Measurements from ENCODE around the gene PSAT1. TPM values are rescaled to one million over a fixed set of nuclear protein-coding genes. Genes with fewer than 3 reads are reported as not detected.

Gene PSAT1
- total RNA-seq, 1 donor from 2014 or later: 6.9 TPM

DNA sequence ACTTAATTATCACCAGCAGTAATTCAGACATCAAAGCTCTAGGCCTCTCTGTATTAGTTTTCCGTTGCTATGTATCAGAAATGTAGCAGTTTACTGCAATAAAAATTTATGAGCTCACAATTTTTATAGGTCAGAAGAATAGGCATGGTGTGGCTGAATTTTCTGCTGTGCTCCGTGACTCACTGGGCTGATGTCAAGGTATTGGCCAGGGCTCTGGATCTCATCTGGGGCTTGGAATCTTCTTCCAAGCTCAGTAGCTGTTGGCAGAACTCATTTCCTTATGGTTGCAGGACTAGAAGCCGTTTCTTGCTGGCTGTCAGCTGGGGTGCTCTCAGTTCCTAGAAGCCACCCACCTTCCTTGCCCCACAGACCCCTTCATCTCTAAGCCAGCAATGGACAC, 66.3 kb downstream of the PSAT1 start:
- Histone ChIP-seq H3K4me3 (no peak overlapping the region), H3K4me1 (no peaks in the 10 kb centered on the region), H3K9me3 (no peaks in the 10 kb centered on the region), H3K36me3 (no peaks in the 10 kb centered on the region), H3K27ac (no peak overlapping the region), H3K27me3 (no peaks in the 10 kb centered on the region)
- intact Hi-C loops (cut with DNase I): no loop called here
- no peak for TF ChIP-seq POLR2A (IDR thresholded peaks at IDR 0.05)
- TF ChIP-seq, protein P1, sequence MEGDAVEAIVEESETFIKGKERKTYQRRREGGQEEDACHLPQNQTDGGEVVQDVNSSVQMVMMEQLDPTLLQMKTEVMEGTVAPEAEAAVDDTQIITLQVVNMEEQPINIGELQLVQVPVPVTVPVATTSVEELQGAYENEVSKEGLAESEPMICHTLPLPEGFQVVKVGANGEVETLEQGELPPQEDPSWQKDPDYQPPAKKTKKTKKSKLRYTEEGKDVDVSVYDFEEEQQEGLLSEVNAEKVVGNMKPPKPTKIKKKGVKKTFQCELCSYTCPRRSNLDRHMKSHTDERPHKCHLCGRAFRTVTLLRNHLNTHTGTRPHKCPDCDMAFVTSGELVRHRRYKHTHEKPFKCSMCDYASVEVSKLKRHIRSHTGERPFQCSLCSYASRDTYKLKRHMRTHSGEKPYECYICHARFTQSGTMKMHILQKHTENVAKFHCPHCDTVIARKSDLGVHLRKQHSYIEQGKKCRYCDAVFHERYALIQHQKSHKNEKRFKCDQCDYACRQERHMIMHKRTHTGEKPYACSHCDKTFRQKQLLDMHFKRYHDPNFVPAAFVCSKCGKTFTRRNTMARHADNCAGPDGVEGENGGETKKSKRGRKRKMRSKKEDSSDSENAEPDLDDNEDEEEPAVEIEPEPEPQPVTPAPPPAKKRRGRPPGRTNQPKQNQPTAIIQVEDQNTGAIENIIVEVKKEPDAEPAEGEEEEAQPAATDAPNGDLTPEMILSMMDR (IDR thresholded peaks at IDR 0.05): no peak
- TF ChIP-seq POLR2AphosphoS5 (IDR thresholded peaks at IDR 0.05; ENCODE audit: insufficient read depth in 1 of 2, low read depth in 1 of 2): no peak
- no peak for DNase-seq (ENCODE audit: extremely low spot score in 2 of 2)

DNA sequence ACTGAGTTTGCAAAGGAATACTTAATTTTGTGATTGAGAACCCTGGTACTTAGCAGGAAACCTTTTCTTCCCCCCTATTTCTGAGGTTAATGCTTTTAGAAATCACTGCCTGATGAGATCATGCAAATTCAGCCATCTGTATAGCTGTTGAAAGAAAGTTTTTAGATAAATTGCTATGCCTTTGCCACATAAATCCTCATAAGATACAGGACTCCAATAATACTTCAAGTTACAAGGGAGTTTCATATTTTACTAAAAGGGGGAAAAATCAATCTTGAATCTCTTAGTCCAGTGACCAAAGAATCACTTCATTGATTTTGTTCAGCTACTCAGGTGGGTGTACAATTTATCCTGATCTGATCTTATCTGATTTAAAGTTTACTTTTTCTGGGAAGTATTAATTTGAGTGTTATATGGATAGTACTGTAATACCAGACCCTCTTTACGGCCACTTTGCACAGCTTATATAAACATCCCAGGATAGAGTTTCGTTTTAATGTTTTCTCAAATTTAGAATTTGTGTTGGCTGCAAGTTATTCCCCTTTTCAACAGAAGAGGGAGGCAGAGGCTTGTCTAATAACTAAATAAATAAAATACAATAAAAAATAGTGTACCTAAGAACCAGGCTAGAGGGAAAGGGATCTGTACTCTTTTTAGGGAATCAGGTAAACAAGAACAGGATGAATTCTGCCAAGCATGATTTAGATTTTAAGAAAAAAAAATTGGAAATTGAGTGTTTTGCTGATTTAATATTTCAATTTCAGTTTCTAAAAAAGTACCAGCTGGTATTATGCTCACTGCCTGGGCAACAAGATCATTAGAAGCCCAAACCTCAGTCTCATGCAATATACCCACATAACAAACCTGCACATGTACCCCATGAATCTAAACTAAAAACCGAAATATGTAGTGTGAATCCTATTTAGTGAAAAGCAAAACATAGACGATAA, 69.1 kb downstream of the PSAT1 start:
- Histone ChIP-seq H3K27ac (no peak overlapping the region), H3K4me1 (no peaks in the 10 kb centered on the region), H3K36me3 (no peaks in the 10 kb centered on the region), H3K9me3 (no peaks in the 10 kb centered on the region), H3K4me3 (no peak overlapping the region), H3K27me3 (no peaks in the 10 kb centered on the region)
- DNase-seq (ENCODE audit: extremely low spot score in 2 of 2): no peak
- TF ChIP-seq, protein P1 (IDR thresholded peaks at IDR 0.05): peak in 2 of 3 experiments; percentile 19 to 35
- no peak for TF ChIP-seq POLR2A (IDR thresholded peaks at IDR 0.05)
- TF ChIP-seq POLR2AphosphoS5 (IDR thresholded peaks at IDR 0.05; ENCODE audit: insufficient read depth in 1 of 2, low read depth in 1 of 2): no peak
- intact Hi-C loops (cut with DNase I): loop anchor here (5.0 kb wide), 1 partner anchor 104 kb away; no protein-coding TSS in a partner anchor

DNA sequence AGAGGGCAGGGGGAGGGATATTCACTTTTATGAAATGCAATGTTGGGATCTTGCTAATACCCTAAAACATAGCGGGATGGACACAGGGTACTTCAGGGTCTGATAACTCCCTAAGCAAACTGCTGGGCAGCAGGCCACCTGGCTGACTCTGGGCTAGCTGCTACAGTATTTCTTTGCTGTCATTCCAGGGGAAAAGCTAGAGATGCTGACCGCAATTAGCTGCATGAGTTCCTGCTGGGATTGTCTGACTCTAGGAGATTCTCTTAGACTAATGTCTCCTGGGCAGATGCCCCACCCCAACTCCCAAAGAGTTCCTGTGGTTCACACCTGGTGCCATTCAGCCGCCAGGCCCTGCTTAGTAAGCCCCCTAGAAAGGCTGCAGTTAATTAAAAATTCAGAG, 69.9 kb downstream of the PSAT1 start:
- intact Hi-C loops (cut with DNase I): loop anchor here (5.0 kb wide), 1 partner anchor 105 kb away; no protein-coding TSS in a partner anchor
- Histone ChIP-seq H3K36me3 (no peaks in the 10 kb centered on the region), H3K4me3 (no peak overlapping the region), H3K9me3 (no peaks in the 10 kb centered on the region), H3K27ac (no peak overlapping the region), H3K4me1 (no peaks in the 10 kb centered on the region), H3K27me3 (no peaks in the 10 kb centered on the region)
- TF ChIP-seq POLR2A (IDR thresholded peaks at IDR 0.05): no peak
- TF ChIP-seq POLR2AphosphoS5 (IDR thresholded peaks at IDR 0.05; ENCODE audit: insufficient read depth in 1 of 2, low read depth in 1 of 2): no peak
- TF ChIP-seq, protein P1 (IDR thresholded peaks at IDR 0.05): no peak
- DNase-seq (ENCODE audit: extremely low spot score in 2 of 2): no peak

DNA sequence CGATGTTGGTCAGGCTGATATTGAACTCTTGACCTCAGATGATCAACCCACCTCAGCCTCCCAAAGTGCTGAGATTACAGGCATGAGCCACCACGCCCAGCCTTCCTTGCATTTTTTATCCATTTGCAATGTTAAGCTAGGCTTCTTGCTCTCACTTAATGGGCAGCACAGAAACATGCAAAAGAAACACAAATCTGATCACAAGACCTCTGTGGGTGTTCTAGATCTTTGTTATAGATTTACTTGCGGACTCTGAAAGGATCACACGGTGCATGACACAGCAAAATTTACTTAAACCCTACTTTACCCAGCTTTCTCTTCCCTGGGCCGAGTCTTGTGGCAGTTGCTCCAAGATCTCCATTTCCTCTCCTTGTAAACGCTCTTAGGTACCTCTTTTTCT, 71.3 kb downstream of the PSAT1 start:
- Histone ChIP-seq H3K27ac (no peak overlapping the region), H3K4me3 (no peak overlapping the region), H3K4me1 (no peaks in the 10 kb centered on the region), H3K27me3 (no peaks in the 10 kb centered on the region), H3K36me3 (no peaks in the 10 kb centered on the region), H3K9me3 (no peaks in the 10 kb centered on the region)
- DNase-seq (ENCODE audit: extremely low spot score in 2 of 2): no peak
- intact Hi-C loops (cut with DNase I): loop anchor here (5.0 kb wide), 1 partner anchor 106 kb away; no protein-coding TSS in a partner anchor
- TF ChIP-seq, protein P1 (IDR thresholded peaks at IDR 0.05): no peak
- TF ChIP-seq POLR2A (IDR thresholded peaks at IDR 0.05) (no peak), POLR2AphosphoS5 (IDR thresholded peaks at IDR 0.05; ENCODE audit: insufficient read depth in 1 of 2, low read depth in 1 of 2) (no peak)

All from vagina (tissue), 2 donors.